HG03139 (cell line): ENCODE measurements around the gene CLDN24.

Source experiments
- ATAC-seq: cut with Tn5 transposase; IDR thresholded peaks from one replicate; pipeline ENCODE4 v1.9.1; 2021; ENCODE audit not compliant: unreplicated experiment

The CLDN24 gene

DNA sequence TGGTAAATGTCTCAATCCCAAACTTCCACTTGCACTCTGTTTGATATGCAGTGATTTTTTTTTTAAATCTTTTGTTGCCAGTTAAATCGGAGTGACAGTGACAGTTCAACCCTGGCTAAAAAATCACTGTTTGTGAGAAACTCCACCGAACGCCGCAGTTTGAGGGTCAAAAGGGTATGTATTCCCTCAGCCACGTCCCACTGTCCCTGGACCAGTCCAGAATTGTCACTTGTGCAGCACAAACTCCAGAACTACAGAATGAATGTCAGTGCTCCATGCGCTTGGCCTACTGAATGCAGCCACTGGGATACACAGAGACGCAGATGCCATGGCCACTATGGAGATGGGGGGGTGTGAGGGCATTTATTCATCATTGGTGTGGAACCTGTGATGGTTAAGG lies 36.3 kb downstream of the CLDN24 start:
- no peak for ATAC-seq

DNA sequence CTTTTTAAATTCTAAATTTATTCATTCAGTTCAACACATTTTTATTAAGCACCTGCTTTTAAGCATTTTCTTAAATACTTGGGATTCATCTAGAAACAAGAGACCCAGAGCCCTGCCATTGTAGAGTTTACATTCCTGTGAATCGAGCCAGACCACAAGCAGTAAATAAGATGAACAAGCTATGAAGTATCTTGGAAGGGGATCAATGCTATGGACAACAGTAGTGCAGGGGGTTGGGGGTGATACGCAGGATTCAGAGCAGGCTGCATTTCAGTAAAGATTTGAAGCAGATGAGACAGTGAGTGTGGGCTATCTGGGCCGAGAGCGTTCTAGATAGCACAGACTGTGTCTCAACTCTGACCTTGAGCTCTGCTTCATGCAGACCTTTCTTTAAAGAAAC lies 37.3 kb downstream of the CLDN24 start:
- no peak for ATAC-seq

DNA sequence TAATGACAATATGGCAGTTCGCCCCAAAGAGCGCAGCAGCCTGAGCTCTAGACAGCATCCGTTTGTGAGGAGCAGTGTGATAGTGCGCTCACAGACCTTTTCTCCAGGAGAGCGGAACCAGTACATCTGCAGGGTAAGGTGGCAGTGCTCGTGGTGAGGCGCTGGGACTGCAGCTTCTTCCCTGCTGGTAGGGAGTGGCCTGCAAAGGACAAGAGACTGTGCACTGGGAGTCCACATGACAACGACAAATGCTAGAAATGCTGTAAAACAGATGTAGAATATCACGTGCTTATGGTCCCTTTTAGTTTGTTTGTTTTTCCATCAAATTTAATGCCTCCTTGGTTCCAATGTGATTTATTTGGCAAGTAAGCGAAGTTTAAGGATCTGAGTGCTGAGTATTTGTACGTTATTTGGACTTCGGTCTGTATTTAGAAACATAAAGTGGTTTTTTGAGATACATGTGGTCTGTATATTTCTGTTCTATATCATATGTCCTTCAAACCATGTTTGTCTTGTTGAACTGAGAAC lies 37.9 kb downstream of the CLDN24 start:
- ATAC-seq, result no peak

DNA sequence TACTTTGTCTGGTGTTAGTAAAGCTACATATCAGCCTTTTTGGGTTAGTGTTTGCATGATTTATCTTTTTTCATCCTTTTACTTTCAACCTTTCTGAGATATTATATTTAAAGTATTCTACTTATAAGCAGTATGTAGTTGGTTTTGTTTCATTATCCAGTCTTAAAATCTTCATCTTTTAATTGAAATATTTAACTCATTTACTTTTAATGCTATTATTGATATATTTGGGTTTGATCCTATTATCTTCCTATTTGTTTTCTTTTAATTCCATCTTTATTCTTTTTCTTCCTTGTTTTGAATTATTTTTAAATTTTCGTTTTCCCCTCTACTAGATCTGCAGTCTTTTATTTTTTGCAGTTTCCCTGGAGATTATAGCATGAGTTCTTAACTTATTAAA lies 46.1 kb downstream of the CLDN24 start:
- no peak for ATAC-seq

DNA sequence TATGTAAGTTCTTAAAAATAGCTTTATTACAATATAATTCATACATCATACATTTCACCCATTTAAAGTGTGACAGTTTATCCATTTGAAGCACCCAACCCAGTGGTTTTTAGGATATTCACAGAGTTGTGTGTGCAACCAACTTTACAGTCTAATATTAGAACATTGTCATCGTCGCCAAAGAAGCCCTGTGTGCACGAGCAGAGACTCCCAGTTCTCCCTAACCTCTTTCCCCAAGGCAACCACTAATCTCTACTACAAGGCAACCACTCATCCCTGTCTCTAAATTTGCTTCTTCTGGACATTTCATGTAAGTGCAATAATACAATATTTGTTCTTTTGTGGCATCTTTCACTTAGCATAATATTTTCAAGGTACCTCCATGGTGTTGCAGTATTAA lies 49.8 kb downstream of the CLDN24 start:
- no peak for ATAC-seq
